NK-92 (cell line): ENCODE data around the gene C2CD4B.

Source experiments
- DNase-seq: peaks from one replicate; lab custom pipeline; 2025; ENCODE audit not compliant: unreplicated experiment; lab: John Stamatoyannopoulos, UW

The C2CD4B gene

GRCh38 chr15:62120776-62121175 lies 44.3 kb downstream of the C2CD4B start:
- DNase-seq, result no peak

DNA sequence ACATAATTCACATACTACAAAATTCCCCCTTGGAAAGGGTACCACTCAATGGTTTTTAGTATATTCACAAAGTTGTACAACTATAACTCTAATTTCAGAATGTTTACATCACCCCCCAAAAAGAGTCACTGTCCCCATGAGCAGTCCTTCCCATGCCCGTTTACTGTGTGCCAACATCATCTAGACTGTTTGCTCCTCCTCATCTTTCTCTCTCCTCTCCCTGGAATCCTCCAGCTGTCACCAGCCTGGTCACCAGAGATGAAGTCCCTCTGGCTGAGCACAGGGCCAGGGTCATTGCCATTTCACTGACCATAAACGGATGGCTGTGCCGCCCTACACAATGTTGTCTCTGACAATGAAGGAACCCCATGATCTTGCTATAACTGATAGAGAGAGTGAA lies 45.2 kb downstream of the C2CD4B start:
- no peak for DNase-seq

- no peak for DNase-seq
Observed at GRCh38 chr15:62119227-62119864, 45.7 kb downstream of the C2CD4B start.

- no peak for DNase-seq
Observed at GRCh38 chr15:62118520-62119226, 46.4 kb downstream of the C2CD4B start.

- no peak for DNase-seq
Observed at GRCh38 chr15:62115847-62116246, 49.2 kb downstream of the C2CD4B start.
